HG03064 (cell line): ENCODE results near the gene S100A10.

ENCODE experiments used
- ATAC-seq: cut with Tn5 transposase; IDR thresholded peaks from one replicate; pipeline ENCODE4 v1.9.1; 2021; ENCODE audit warnings: low read depth; ENCODE audit not compliant: unreplicated experiment

S100A10 gene

GRCh38 chr1:151940541-151940940, 53.1 kb downstream of the S100A10 start:
- ATAC-seq: no peak

- ATAC-seq: no peak
Observed at GRCh38 chr1:151939779-151940178, 53.9 kb downstream of the S100A10 start.

- ATAC-seq: no peak
Observed at GRCh38 chr1:151939141-151939540, 54.5 kb downstream of the S100A10 start.

GRCh38 chr1:151936653-151937052, 57.0 kb downstream of the S100A10 start:
- no peak for ATAC-seq

- no peak for ATAC-seq
Observed at GRCh38 chr1:151935894-151936602, 57.6 kb downstream of the S100A10 start.

GRCh38 chr1:151935154-151935553, 58.5 kb downstream of the S100A10 start:
- no peak for ATAC-seq

- ATAC-seq: no peak
Observed at GRCh38 chr1:151934048-151934493, 59.6 kb downstream of the S100A10 start.
